Left ventricle myocardium inferior (tissue), 1 donor: ENCODE data around the gene FAM163A. TPM values are rescaled to one million over a fixed set of nuclear protein-coding genes. Genes with fewer than 3 reads are reported as not detected.

ENCODE experiments used
- DNase-seq: peaks from one replicate; pipeline ENCODE4 v3.0.0-alpha.2; 2020
- H3K27ac ChIP-seq: fragments of 200-600 bp; replicated peaks from 2 replicates; pipeline ENCODE4 v1.8.0; 2021
- H3K27me3 ChIP-seq: fragments of 200-600 bp; 2 replicates; pipeline ENCODE4 v1.8.0; 2021; ENCODE audit warnings: low read depth
- H3K36me3 ChIP-seq: fragments of 200-600 bp; 2 replicates; pipeline ENCODE4 v1.8.0; 2021
- H3K4me1 ChIP-seq: fragments of 200-600 bp; 2 replicates; pipeline ENCODE4 v1.8.0; 2021
- H3K4me3 ChIP-seq: fragments of 200-600 bp; 2 replicates; pipeline ENCODE4 v1.8.0; 2021; ENCODE audit warnings: mild to moderate bottlenecking, moderate library complexity
- H3K9me3 ChIP-seq: fragments of 200-600 bp; replicated peaks from 2 replicates; pipeline ENCODE4 v1.8.0; 2021
- intact Hi-C: fragments of 100-400 bp; cut with micrococcal nuclease; formaldehyde crosslinking; loops from one replicate; pipeline ENCODE4 v1.11.0; 2022
- total RNA-seq: library from RNA; stranded (reverse); fragmentation: NEBNext Ultra II Directional; extraction: Animal tissue kit (Norgen Biotek cat#: 25700); gene quantifications from one replicate; pipeline ENCODE4 v1.2.1, GENCODE V29; 2021
- TF ChIP-seq, protein P1 (sequence below): fragments of 200-600 bp; IDR thresholded peaks from 2 replicates; pipeline ENCODE4 v1.8.0; 2021; ENCODE audit warnings: antibody characterized with exemption, mild to moderate bottlenecking, borderline replicate concordance
- donor health status: DM: no; HTN: yes; CAD: no; lungs with severe emphysema.

The FAM163A gene
- total RNA-seq, 1 donor from 2014 or later, result 0.16 TPM

DNA sequence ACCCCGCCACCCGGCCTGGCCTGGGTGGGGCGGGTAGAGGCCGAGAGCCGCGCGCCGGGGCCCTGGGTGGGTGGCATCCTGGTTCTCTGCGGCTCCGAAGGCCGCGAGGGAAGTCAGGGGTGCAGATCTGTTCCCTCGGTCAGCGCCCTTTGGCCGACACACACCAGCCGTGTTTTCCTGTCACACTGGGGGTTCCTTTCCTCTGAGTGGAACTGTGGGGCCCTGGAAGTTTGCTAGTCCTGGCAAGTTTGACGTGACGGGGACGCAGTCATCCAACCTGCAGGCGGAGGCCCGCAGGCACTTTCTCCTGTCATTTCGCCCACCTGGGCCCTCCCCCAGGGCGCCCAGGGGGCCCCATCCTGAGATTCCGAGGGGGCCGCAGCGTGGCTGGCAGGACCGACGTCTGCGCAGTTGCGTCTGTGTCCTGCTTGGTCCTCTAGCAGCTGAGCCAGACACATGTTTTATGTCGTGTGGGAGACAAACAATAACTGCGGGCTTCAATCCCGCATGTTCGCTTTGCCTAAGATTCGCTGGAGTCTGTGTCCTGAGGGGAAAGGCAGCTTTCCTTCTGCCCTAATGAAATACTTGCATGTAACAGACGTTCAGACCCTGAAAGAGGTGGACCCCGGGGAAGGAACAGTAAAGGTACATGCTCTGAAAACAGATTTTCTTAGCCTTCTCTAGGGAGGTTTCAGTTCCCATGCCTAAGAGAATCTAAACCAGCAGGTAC, 1.5 kb downstream of the FAM163A start:
- H3K27ac ChIP-seq, result no peak overlapping the region
- peaks cover 22% of the 10 kb centered on the region for H3K4me1 ChIP-seq
- TF ChIP-seq, protein P1, sequence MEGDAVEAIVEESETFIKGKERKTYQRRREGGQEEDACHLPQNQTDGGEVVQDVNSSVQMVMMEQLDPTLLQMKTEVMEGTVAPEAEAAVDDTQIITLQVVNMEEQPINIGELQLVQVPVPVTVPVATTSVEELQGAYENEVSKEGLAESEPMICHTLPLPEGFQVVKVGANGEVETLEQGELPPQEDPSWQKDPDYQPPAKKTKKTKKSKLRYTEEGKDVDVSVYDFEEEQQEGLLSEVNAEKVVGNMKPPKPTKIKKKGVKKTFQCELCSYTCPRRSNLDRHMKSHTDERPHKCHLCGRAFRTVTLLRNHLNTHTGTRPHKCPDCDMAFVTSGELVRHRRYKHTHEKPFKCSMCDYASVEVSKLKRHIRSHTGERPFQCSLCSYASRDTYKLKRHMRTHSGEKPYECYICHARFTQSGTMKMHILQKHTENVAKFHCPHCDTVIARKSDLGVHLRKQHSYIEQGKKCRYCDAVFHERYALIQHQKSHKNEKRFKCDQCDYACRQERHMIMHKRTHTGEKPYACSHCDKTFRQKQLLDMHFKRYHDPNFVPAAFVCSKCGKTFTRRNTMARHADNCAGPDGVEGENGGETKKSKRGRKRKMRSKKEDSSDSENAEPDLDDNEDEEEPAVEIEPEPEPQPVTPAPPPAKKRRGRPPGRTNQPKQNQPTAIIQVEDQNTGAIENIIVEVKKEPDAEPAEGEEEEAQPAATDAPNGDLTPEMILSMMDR, result no peak
- intact Hi-C loops, result no loop called here
- DNase-seq, result no peak
- H3K9me3 ChIP-seq, result no peaks in the 10 kb centered on the region
- H3K4me3 ChIP-seq, result peak overlapping the region; percentile 66
- peaks cover 78% of the 10 kb centered on the region for H3K27me3 ChIP-seq
- H3K36me3 ChIP-seq, result no peaks in the 10 kb centered on the region

DNA sequence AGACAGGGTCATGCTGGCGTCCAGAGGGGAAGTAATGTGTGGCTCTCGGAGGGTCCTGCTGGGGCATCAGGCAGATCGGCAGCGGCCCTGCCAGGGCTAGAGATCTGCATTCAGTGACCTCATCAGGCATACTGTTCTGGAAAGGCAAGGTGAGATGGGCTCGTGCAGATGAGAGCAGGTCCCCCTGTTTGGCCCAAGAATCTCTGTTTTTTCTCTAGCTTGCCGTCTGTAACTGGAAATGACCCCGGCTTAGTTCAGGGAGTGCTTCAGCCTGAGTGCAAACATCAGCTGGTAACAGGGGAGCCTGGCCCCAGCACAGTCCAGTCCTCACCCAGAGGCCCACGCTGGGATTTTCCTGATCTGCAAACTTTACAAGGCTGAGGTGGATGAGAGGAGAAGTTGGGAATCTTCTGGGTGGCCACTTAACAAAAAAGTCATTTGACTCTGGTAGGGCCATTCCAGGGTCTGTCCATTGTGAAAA, 2.1 kb downstream of the FAM163A start:
- DNase-seq, result no peak
- intact Hi-C loops, result no loop called here
- TF ChIP-seq, protein P1, result no peak

DNA sequence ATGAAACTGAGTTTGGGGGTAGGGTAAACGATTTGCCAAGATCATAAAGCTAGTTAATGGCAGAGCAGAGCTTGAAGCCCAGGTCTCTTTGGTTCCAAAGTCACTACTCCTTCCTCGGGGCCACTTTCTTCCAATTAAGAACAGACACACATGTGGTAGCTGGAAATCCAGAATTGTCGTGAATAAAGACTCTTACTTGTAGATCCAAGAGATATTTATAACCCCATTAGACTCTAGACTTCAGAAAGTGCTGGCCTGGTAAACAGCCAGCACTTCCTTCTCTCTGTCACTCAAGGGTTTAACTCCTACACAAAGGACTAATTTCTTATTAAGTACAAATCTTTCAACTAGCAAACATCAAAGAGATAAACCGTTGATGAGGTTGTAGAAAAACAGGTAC, 2.7 kb downstream of the FAM163A start:
- intact Hi-C loops, result no loop called here
- Histone ChIP-seq H3K9me3 (no peaks in the 10 kb centered on the region), H3K27ac (no peak overlapping the region), H3K27me3 (peaks cover 70% of the 10 kb centered on the region), H3K36me3 (no peaks in the 10 kb centered on the region), H3K4me3 (no peak overlapping the region), H3K4me1 (peaks cover 22% of the 10 kb centered on the region)
- TF ChIP-seq, protein P1, result no peak
- no peak for DNase-seq

More for the DNA sequence above, 2.1 kb downstream of the FAM163A start:
- H3K9me3 ChIP-seq, result no peaks in the 10 kb centered on the region
- no peak overlapping the region for H3K27ac ChIP-seq
- H3K4me1 ChIP-seq, result peaks cover 22% of the 10 kb centered on the region
- H3K36me3 ChIP-seq, result no peaks in the 10 kb centered on the region
- H3K27me3 ChIP-seq, result peaks cover 76% of the 10 kb centered on the region
- no peak overlapping the region for H3K4me3 ChIP-seq

DNA sequence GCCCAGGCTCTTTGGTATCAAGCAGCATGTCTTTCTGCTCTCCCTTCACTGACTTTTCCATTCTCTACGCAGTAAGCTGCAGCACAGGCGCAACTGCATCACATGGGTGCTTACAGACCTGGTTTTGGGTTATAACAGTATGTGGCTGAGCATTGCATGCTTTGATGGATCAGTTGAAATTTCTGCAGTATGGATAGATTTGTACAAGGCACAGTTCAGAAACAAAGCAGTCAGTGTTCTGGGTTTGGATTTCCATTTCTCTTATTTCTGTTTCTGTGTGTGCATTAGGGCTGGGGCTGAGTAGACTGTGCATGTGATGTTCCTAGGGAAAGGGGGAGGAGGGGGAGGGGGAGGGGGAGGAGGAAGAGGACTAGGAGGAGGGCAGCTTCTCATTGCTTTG, 4.5 kb downstream of the FAM163A start:
- Histone ChIP-seq H3K9me3 (peaks cover 15% of the 10 kb centered on the region), H3K36me3 (no peaks in the 10 kb centered on the region), H3K27ac (no peak overlapping the region), H3K4me1 (peaks cover 20% of the 10 kb centered on the region), H3K27me3 (peaks cover 55% of the 10 kb centered on the region), H3K4me3 (no peak overlapping the region)
- no peak for DNase-seq
- intact Hi-C loops, result no loop called here
- TF ChIP-seq, protein P1, result no peak

DNA sequence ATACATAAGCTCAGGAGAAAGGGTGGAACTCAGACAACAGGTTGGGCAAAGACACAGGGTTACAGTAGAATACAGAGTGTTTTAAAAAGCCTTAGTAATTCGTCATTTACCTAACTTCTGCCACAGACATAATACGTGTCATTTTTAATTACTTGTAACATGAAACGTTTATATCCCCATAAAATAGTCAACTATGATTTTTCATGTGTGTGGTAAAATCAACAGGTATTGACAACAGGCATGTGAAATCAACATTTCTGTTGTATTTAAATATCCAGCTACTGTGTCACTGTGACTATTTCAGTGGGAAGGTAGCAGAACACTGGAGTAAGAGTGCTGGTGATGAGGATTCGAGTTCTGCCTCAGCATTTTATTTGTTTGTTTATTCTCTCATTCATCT, 5.7 kb downstream of the FAM163A start:
- Histone ChIP-seq H3K4me3 (no peak overlapping the region), H3K9me3 (peaks cover 17% of the 10 kb centered on the region), H3K36me3 (no peaks in the 10 kb centered on the region), H3K4me1 (peaks cover 9% of the 10 kb centered on the region), H3K27ac (no peak overlapping the region), H3K27me3 (peaks cover 44% of the 10 kb centered on the region)
- intact Hi-C loops, result no loop called here
- no peak for DNase-seq
- TF ChIP-seq, protein P1, result no peak
